Embryonic facial prominence (tissue), 1 donor: ENCODE measurements around the gene CMIP.

Experiments used
- DNase-seq: peaks from one replicate; pipeline ENCODE4 v3.0.0-alpha.2; 2016; ENCODE audit errors: extremely low spot score

Gene CMIP

GRCh38 chr16:81624403-81624759 lies 179.8 kb downstream of the CMIP start:
- DNase-seq, result no peak

- DNase-seq, result no peak
Observed at GRCh38 chr16:81624760-81625543, 180.3 kb downstream of the CMIP start.

GRCh38 chr16:81625544-81626153 lies 181.0 kb downstream of the CMIP start:
- no peak for DNase-seq

GRCh38 chr16:81626181-81626674 lies 181.6 kb downstream of the CMIP start:
- no peak for DNase-seq

GRCh38 chr16:81627024-81627423 lies 182.4 kb downstream of the CMIP start:
- DNase-seq, result no peak

- DNase-seq, result no peak
Observed at GRCh38 chr16:81627729-81628244, 183.2 kb downstream of the CMIP start.

GRCh38 chr16:81629034-81629802 lies 184.6 kb downstream of the CMIP start:
- no peak for DNase-seq

- DNase-seq, result no peak
Observed at GRCh38 chr16:81629896-81630634, 185.5 kb downstream of the CMIP start.

- DNase-seq, result no peak
Observed at GRCh38 chr16:81630635-81631031, 186.0 kb downstream of the CMIP start.

GRCh38 chr16:81632392-81633146 lies 188.0 kb downstream of the CMIP start:
- DNase-seq, result no peak

- no peak for DNase-seq
Observed at GRCh38 chr16:81633147-81633619, 188.6 kb downstream of the CMIP start.

- DNase-seq, result no peak
Observed at GRCh38 chr16:81633680-81634379, 189.2 kb downstream of the CMIP start.

- no peak for DNase-seq
Observed at GRCh38 chr16:81634380-81635062, 189.9 kb downstream of the CMIP start.

GRCh38 chr16:81635063-81635937 lies 190.7 kb downstream of the CMIP start:
- no peak for DNase-seq

GRCh38 chr16:81636298-81636993 lies 191.8 kb downstream of the CMIP start:
- DNase-seq, result no peak

GRCh38 chr16:81637336-81638235 lies 193.0 kb downstream of the CMIP start:
- DNase-seq, result no peak
